HG03432 (cell line): ENCODE data around the gene PNMT.

Experiments
- ATAC-seq: cut with Tn5 transposase; IDR thresholded peaks from one replicate; pipeline ENCODE4 v1.9.1; 2021; ENCODE audit warnings: mild to moderate bottlenecking, moderate library complexity; ENCODE audit not compliant: unreplicated experiment

The PNMT gene

DNA sequence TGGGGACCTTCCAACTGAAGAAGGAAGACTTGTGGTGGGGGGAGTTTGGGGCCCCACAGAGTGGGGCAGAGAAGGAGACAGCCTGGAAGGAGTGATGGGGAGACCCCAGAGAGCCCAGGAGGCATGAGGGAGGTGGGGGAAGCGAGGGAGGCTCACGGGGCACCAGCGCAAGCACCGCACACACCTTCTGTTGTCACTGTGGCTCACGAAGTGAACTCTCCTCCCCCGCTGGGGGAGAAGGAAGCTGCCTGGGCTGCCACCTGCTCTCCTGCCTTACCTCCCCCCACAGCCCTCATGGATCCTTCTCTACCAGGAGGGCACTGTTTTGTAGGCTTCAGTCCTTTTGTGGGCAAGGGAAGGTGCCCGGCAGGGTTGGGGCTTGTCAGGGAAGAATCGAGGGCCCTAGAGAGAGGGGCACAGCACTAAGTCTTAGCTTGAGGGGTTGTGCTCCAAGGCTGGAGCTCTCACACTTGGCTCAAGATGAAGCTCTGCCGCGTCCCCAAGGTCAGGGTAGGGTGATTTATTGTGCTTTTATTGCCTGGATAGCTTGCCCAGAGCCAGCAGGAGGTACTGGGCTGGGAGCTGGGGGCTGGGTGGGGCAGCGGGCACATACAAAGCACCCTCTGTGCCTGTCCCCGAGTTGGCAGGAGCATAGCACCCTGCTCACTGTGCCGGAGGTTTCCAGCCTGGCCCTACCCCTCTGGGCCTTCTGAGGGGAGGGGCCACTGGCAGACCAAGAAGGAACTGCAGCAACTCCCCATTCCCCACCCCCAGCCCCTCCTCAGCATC, 35.9 kb upstream of the PNMT start:
- no peak for ATAC-seq

DNA sequence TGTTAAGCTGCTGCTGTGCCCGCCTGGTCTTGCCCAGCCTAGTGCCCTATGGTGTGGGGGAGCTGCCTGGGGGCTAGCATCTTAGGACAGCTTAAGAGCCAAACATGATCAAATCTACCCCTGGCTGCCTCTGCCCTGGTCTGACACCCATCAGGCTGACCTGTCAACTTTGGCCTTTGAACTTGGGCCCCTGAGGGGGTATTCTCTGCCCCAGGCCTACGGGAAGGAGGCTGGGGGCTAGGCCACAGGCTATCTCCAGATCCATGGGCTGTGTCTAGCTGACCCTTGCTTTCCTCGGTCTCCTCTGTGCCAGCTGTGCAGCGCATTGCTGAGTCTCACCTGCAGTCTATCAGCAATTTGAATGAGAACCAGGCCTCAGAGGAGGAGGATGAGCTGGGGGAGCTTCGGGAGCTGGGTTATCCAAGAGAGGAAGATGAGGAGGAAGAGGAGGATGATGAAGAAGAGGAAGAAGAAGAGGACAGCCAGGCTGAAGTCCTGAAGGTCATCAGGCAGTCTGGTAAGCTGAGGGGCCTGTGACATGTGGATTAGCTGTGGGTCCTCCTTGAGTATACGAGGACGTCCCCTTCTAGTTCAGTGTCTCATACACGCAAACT, 34.6 kb upstream of the PNMT start:
- ATAC-seq = no peak

DNA sequence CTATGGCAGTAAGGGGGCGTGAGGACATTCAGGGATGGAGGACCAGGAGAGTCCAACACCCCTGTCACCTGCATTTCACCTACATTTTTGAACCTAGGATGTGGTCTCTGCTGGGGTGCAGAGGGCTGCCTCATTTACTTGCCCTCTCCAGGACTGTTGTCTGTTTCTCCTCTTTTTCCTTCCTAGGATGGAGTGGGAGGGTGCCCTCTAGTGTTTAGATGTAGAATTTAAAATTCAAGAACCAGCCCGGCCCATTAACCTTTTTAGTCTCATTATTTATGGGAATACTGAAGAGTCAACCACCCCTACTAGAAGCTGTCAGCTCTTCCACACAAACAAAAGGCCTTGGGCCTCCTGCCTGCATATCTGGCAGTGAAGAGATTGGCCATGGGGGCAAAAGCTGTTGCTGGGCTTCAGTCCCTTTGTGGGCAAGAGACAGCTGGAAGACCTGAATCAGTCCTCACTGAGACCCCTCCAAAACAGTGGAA, 33.8 kb upstream of the PNMT start:
- ATAC-seq = no peak

DNA sequence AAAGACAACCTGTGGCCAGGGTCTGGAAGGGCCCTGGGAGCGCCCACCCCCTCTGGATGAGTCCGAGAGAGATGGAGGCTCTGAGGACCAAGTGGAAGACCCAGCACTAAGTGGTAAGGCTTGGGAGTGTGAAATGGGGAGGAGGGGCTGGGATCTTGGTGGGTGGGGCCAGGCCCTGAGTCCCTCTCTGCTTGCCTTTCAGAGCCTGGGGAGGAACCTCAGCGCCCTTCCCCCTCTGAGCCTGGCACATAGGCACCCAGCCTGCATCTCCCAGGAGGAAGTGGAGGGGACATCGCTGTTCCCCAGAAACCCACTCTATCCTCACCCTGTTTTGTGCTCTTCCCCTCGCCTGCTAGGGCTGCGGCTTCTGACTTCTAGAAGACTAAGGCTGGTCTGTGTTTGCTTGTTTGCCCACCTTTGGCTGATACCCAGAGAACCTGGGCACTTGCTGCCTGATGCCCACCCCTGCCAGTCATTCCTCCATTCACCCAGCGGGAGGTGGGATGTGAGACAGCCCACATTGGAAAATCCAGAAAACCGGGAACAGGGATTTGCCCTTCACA, 32.6 kb upstream of the PNMT start:
- ATAC-seq = no peak

DNA sequence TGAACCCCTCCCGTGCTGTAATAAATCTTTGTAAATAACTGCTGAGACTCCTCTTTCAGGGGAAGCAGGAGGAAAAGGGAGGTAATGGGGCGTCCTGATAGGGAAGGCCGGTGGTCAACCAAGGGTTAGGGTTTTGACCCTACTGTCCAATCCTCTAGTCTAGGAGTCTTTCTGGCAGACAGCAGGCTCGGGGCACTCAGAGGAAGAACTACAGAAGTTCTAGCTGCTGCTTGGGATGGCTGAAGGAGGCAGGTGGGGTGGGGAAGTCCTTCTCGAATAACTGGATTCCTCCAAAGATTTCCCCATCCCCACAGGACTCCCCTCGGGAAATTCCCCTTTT, 31.7 kb upstream of the PNMT start:
- ATAC-seq = peak; percentile 8

DNA sequence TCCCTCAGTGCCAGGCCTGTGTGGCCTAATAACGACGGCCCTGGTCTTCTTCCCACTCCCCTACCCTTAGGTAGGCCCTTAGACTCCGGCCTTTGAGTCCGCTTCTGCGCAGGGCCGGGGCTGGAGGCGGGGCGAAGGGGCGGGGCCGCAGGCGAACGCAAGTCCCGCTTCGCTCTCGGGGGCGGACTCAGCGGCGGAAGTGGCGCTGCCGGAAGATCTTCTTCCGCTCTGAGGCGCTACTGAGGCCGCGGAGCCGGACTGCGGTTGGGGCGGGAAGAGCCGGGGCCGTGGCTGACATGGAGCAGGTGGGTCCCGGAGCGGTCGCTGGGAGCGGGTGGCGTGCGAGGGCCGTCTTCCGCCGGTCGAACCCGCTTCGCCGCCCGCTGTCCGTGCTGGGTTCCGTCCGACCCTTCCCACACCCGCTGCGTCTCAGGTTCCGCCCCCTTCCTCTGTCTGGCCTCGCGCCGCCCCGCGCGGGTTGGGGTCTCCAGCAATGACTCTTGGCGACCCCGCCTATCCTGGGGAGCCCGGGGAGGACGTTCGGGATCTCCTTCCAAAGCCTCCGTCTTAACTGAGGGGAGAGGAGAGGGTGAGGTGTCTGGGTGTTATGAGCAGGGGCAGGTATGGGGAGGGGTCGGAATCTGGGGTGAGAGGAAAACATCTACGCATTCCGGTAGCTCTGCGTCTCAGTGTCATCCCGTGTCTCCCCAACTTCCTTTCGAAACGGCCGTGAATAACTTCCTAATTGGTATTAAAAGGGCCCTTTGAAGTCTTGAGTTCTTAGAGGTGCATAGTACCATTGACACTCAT, 31.1 kb upstream of the PNMT start, which contains the start of gene STARD3:
Gene STARD3, plus strand, starts transcription at position 218 of the 810 bp plus-strand sequence. CDS start 16,388 bp downstream, outside the sequence.
- peak; percentile 80 for ATAC-seq

DNA sequence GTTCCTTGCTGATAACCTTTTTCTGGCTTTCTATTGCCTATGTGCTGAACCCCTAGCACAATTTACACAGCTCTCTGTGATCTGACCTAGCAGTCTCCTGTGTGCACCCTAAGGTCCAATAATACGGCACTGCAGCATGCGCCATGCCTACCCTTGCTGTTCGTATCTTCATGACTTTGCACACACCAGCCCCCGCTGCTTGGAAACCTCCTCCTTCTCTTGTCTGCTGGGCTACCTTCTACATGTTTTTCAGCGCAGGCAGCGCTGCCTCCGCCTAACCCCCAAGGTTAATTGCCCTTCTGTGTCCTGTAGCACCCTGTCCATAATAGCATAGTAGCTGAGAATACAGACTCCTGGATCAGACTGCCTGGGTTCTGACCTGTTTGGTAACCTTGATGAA, 29.9 kb upstream of the PNMT start:
- no peak for ATAC-seq

DNA sequence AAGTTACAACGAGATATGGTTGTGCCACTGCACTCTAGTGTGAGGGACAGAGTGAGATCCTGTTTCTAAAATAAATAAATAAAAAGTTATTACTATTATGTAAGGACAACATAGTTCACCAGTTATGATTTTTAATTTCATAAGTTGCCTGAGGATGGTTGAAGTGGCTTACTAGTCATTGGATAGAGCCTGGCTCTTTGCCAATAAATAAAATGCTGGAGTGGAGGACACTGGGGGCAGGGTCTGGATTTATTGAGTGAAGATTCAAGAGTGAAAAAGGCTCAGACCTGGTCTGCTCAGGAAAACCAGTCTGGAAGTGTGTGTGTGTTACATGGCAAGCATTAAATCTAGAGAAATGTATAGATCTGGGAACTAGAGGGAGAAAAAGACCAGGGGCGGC, 29.2 kb upstream of the PNMT start:
- ATAC-seq = no peak

DNA sequence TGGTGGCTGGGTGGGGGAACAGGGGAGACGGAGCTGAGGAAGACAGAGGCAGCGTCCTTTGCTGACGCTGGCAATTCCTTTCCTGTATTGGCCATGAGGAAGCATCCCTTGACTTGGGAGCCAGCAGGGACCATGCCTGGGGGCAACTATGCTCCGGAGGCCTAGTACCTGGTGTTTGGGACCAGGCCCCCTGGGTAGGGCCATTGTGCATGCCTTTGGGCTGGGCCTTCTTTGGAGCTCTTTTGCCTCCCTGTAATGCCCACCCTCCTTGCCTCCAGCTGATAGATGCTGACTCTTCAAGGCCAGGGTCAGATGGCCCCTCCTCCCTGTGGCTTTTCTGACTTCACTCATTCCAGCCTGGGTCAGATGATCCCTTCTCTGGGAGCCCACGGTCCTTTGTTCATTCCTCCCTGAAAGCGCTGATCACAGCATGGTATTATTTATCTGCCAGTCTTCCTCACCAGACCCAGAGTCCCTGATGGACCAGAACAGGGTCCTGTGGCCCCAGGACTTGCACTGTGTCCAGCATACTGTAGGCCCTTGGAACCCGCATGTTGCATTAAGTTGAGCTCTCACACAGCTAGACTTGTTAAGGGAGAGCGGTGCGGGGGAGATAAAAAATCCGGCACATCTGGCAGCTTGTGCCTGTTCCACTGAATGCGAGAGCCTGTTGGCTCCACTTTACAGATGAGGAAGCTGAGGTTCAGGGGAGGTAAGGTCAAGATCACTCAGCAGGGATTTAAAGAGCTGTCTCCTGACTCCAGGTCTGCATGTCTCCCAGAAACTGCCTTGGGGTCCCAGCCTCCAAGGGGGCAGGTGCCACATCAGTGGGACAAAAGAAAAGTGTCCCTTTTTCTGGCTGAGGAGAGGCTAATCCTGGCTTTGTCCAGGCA, 28.4 kb upstream of the PNMT start:
- no peak for ATAC-seq

DNA sequence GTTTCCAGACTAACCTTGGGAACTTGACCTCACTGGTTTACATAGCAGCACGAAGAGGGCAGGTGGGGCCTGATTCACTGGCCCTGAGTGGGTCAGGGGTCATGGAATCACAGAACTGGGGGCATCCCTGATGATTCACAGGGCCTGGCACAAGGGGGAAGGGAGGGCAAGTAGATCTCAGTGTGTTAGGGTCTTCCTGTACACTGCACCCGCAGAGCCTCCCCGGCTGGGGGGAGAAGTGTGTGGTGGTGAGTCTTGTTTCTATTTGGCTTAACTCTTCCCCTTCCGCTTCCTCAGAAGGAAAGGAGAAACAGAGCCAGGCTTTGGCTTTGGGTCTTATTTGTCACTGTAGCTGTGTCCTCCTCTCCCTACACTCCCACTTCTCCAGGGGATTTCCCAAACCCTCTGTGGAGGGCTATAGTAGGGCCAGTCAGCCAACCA, 27.6 kb upstream of the PNMT start:
- no peak for ATAC-seq

DNA sequence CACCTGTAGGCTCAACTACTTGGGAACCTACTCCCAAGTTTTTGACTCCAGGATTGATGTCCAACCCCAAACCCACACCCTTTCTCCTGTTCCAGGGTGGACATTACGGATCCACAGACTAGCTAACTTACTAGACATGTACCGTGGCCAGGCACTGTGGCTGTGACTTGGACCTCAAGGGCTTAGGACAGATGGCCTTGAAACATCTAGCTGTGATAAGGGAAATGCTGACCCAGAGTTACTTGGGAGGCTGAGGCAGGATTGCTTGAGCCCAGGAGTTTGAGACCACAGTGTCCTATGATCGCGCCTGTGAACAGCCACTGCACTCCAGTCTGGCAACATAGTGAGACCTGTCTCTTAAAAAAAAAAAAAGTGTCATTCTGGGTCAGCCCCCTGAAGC, 27.2 kb upstream of the PNMT start:
- no peak for ATAC-seq

DNA sequence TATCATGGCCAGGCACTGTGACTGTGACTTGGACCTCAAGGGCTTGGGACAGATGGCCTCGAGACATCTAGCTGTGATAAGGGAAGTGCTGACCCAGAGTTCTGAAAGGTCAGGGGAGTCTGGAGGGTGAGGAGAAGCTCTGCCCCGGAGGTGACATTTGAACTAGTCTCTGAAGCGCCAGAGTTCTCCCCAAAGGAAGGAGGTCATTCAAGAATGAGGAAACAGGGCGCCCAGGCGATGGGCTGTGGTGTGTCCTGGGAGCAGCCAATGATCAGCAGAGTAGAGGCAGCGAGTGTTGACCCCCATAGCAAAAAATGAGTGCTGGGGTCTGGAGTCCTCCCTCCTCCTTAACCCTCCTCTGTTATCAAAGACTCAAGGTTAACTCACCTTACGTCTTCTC, 26.4 kb upstream of the PNMT start:
- ATAC-seq = no peak

DNA sequence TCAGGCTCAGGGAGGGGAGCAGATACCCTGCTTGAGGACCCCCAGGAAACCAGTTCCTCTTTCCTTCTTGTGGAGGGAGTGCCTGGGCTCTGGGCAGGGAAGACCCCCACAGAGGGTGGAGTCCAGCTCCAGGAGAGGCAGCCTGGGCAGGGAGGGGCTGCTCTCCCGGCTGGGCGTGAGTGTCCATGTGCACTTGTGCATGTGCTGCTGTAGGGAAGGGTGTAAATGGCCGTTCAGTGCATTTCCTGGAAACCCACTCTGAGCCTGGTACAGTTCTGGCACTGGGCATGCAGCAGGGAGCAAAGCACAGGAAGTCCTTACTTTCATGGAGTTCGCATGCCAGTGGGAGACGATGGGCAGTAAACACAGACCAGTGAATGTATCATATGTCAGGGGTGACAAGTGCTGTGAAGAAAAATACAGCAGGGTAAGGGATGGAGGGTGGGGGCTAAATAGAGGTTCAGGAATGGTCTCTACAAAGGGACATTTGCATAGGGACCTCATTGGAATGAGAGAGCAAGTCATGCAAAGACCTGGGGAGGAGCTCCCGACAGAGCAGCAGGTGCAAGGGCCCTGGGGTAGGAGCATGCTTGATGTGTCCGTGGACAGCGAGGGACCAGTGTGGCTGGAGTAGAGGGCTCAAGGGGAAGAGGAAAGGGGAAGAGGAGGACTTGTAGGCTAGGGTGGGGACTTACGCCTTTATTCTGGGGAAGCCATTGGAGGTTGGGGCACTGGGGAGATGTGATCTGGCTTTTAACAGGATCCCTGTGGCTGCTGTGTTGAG, 25.8 kb upstream of the PNMT start:
- ATAC-seq = no peak

DNA sequence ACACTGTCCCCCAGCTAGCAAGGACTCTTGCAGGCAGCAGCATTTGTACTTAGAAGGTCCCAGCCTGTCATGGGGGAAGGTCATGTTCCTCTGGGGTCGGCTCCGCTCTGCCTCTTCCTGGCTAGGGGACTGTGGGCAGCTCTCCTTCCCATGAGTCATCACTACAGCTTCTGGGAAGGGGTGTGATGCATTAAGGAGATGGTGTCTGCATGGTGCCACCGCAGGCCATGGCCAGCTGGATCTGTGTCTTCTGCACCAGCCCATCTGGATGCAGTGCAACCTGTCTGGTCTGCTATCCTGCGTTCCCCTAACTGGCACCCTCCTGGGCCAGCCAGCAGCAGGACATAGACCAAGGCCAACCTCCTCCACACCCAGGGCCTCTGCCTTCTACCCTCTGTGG, 25.0 kb upstream of the PNMT start:
- ATAC-seq = no peak

DNA sequence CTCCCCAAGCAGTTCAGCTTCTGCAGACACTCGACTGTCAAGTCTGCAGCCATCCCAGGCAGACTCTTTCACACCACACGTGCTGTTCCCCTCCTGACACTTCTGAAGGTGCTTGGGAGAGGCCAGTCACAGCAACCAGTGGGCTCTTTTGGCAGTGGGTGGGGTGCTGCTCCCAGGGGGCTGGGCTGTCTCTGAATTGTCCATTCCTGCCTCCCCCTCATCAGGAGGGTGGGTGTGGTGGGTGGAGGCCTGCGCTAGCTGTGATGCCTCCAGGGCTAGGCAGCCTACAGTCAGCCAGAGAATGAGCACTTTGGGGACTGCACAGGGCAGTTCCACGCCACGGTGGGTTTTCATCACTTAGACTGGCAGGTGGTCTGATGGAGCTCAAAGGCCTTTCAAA, 21.0 kb upstream of the PNMT start:
- no peak for ATAC-seq

DNA sequence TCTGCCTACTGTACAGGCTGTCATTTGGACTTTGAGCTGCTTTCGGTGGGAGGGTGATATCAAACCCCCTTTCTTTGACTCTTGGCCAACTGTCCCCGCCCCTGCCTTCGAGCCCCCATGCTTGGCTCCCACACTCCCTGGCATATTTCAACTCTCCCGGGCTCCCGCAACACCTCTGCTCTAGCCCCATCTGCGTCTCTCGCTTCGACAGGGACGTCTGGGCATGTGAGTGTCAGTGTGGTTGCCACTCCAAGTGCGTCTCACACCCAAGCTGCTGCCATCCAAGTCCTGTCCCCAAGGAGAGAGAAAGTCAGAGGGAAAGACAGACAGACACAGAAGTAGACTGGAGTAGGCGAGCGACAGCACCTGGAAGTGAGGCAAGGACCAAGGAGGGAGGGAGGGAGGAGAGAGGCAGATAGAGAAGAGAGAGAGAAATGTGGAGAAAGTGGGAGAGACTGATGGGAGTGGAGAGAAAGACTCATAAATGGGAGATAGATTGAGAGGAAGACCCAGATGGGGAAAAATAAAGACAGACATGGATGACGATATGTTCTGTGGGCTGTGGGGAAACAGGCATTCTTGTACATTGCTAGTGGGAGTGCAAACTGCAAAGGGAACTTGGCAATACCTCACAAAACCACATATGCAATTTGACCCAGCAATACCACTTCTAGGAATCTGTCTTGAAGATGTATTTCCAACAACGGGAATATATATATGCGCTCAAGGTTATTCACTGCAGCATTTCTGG, 19.5 kb upstream of the PNMT start:
- ATAC-seq = no peak

DNA sequence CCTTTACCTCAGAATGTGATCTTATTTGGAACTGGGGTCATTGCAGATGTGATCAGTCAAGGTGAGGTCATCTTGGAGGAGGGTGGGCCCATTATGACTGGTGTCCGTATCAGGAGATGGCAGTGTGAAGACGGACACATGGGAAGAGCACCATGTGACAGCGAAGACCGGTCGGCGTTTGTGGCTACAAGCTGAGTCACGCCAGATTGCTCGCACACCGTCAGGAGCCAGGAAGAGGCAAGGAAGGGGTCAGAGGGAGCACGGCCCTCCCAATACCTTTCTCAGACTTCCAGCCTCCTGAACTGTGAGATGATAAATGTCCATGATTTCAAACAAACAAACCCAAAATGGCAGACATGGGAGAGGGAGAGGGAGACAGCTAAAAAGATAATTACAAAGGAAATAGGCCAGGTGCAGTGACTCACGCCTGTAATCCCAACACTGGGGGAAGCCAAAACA, 18.1 kb upstream of the PNMT start:
- ATAC-seq = no peak

DNA sequence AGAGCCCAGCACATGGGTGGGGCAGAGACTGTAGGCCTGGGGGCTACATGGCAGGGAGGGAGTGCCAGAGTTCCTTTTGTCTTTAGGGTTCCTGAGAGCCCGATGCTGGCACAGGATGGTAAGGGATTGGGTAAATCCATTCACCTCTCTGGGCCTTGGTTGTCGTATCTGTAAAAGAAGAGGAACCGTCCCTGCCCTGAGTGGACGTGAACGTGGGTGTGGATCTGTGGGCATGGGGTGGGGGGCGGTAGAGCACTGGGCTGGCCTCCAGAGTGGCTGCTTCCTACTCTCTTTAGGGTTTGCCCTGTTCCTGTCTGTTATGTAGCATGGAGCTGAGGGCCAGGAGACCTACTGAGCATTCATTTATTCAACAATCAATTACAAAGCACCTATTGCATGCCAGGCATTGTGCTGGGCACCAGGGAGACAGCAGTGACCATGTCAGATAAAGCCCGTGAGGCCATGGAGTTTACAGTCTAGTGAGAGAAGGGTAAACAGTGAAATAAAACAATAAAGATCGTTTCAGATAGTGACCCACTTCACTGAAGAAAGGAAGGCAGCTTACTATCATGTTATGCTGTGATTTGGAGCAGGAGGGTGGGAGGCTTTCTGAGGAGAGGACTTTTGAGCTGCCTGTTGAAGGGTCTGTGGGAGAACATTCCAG, 16.2 kb upstream of the PNMT start:
- ATAC-seq = no peak
